OCI-LY1 (cell line): ENCODE measurements around the gene DENND1A.

Source experiments
- EZH2 ChIP-seq: fragments of 200-600 bp; sonication (generic), shearing (Covaris generic); IDR thresholded peaks from 2 replicates; pipeline ENCODE4 v1.8.0; 2017; ENCODE audit warnings: borderline replicate concordance, mixed run types, mild to moderate bottlenecking, antibody characterized with exemption, low read length, moderate library complexity, mixed read lengths
- TF ChIP-seq, protein P1 (sequence below): fragments of 200-600 bp; sonication (generic), shearing (Covaris generic); IDR thresholded peaks from 2 replicates; pipeline ENCODE4 v1.5.1; 2017; ENCODE audit warnings: mild to moderate bottlenecking, antibody characterized with exemption, low read length, moderate library complexity, mixed read lengths

DNA sequence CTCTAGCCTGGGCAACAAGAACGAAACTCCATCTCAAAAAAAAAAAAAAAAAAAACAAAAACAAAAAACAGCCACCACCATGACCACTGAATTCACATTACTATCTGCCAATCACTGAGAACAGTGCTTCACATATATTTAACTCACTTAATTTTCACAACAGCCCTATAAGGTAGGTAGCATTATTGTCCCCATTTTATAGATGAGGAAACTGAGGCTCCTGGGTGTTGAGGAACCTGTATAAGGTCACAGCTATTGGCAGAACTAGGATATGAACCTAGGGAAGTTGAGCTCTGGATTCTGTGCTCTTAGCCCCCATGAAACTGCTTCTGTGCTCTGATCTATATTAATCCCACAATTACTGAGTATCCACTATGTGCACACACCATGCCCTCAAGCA is 290.2 kb downstream of the DENND1A start:
- TF ChIP-seq, protein P1, sequence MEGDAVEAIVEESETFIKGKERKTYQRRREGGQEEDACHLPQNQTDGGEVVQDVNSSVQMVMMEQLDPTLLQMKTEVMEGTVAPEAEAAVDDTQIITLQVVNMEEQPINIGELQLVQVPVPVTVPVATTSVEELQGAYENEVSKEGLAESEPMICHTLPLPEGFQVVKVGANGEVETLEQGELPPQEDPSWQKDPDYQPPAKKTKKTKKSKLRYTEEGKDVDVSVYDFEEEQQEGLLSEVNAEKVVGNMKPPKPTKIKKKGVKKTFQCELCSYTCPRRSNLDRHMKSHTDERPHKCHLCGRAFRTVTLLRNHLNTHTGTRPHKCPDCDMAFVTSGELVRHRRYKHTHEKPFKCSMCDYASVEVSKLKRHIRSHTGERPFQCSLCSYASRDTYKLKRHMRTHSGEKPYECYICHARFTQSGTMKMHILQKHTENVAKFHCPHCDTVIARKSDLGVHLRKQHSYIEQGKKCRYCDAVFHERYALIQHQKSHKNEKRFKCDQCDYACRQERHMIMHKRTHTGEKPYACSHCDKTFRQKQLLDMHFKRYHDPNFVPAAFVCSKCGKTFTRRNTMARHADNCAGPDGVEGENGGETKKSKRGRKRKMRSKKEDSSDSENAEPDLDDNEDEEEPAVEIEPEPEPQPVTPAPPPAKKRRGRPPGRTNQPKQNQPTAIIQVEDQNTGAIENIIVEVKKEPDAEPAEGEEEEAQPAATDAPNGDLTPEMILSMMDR = no peak
- TF ChIP-seq EZH2 = no peak
